ENCODE measurements around the gene PTX4.
A peak's percentile ranks its signal among the peaks of the same experiment; 100 is the strongest.

Gene PTX4

DNA sequence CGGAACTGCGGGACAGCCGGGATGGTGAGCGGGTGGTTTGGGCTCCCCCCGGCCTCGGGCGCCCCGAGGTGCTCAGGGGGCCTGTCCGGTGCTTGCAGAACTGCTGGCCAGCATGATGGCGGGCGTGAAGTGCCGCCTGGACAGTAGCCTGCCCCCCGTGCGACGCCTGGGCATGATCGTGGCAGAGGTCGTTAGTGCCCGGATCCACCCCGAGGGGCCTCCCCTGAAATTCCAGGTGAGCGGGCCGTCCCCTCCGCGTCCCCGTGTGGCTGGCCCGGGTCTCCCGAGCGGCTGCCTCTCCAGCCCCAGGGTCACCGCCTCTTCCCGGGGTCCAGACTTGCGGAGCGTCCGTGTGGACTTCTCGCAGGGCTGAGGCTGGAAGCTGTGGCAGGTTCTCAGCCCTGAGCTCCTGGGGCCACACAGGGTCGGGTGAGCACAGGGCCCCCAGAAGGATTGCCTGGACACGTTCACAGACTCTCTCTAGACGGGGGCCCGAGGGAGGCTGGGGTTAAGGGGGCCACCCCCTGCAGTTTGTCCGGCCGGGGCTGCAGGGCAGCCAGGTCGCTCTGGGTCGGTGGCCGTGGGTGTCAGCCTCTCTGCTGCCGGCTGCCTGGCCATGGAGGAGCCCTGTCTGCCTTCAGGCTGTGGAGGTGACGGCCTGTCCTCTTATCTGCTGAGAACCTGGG, 11.9 kb upstream of the PTX4 start:
- DNase-seq (ENCODE audit: low read depth) = no peak

DNA sequence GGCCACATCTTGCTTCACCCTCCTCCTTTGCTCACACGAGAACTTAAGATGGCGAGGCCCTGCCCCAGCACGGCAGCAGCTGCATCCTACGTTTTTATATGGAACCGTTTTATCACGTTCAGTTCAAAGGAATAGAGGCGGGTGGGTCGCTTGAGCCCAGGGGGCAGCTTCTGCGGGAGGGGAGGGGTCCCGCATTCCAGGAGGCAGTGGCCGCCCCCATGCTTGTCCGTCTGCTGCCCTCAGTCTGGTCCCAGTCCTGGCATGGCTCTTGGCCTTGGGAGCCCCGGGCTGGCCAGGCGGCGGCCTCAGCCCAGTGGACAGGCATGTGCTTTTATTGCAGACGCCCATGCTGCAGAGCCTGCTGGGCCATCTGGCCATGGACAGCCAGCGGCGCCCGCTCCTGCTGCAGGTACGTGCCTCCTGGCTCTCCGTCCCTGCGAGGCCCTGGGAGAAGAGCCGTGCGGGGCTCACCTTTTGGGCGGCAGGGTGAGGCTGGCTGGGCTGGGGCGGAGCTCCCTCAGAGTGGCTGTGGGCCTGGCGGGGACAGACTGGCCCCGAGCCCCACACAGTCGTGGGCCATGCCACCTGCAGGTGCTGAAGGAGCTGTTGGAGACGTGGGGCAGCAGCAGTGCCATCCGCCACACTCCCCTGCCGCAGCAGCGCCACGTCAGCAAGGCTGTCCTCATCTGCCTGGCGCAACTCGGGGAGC, 11.2 kb upstream of the PTX4 start:
- no peak for DNase-seq (ENCODE audit: low read depth)

DNA sequence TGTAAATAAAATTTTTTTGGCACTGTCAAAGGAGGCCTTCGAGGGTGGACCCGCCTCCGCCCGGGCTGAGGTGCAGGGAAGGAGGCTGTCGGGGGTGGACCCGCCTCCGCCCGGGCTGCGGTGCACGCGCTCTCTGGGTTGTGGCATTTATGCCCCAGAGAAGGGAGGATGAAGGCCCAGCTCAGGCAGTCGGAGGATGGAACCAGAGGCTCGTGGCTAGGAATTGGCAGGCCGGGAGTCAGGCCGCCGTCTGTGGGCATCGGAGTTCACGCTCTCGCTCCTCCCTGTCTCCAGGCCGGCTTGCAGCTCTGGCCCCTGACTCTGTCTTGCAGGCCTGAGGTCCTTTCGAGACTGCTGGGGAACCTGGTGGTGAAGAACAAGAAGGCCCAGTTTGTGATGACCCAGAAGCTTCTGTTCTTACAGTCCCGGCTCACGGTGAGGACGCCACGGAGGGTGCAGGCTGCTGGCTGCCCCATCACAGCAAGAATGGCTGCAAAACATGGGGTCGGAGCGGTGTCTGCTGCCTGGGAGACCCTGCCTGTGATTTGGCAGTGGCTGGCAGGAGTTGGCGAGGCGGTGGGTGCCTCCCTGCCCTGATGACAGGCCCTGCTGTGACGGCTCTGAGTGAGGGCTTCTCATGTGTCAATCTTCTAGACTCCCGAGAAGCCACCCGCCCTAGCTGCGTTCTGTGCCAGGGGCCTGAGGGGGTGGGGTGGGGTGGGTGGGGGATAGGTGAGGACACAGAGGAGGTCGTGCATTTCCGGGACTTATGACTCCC, 10.3 kb upstream of the PTX4 start:
- DNase-seq (ENCODE audit: low read depth) = no peak

DNA sequence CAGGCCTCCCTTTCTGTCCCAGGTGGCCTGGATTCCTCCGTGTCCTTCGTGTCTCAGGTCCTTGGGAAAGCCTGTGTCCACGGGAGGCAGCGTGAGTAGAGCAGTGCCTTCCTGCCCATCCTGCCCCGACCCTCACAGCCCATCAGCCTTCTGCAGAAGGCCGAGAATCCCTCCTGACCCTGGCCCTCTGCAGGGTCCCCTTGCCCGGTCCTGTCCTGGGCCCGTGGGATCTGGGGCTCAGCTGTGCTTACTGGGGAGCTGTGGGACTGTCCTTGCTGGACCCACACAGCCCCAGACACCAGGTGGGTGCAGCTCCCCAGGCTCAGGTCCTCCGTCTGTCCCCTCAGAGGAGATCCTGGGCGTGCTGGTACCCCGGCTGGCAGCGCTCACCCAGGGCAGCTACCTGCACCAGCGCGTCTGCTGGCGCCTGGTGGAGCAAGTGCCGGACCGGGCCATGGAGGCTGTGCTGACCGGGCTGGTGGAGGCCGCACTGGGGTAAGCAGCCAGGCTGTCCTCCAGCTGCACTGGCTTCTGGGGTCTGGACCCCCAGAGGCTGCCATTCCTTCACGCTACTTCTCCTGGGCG, 8.4 kb upstream of the PTX4 start:
- no peak for DNase-seq (ENCODE audit: low read depth)

DNA sequence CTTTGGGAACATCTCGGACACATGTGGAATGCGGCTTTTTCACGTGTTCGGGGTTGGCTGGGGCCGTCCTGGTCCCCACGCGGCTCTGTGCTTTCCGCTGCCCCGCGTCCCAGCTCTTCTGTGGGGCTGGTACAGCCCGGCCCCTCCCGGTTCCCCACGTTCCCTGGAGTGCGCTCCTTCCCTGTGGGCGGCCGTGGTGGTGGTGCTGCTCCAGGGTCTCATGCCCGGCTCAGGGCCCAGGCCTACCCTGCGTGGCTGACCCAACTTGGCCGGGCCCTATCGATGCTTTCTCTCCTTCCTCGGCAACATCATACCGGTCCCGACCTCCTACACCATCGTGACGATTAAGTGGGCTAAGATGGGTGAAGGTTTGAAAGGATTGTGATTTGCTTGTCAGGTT, 7.7 kb upstream of the PTX4 start:
- no peak for DNase-seq (ENCODE audit: low read depth)

DNA sequence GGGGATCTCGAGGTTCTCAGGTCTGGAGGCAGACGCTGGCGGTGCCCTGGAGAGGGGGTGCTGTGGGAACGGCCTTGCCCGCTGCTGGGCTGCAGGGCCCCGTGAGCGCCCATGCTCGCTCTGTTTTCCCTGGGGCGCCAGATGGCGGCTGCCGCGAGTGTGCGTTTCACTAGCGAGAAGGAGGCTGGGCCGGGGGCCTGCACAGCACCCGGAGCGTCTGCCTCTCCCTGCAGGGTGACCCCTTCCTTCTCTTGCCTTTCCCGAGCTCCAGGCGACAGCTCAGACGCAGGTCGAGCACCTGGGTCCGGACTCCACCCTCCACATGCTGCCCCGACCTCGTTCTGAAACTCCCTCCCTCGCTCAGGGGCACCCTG, 7.1 kb upstream of the PTX4 start:
- DNase-seq (ENCODE audit: low read depth) = no peak

DNA sequence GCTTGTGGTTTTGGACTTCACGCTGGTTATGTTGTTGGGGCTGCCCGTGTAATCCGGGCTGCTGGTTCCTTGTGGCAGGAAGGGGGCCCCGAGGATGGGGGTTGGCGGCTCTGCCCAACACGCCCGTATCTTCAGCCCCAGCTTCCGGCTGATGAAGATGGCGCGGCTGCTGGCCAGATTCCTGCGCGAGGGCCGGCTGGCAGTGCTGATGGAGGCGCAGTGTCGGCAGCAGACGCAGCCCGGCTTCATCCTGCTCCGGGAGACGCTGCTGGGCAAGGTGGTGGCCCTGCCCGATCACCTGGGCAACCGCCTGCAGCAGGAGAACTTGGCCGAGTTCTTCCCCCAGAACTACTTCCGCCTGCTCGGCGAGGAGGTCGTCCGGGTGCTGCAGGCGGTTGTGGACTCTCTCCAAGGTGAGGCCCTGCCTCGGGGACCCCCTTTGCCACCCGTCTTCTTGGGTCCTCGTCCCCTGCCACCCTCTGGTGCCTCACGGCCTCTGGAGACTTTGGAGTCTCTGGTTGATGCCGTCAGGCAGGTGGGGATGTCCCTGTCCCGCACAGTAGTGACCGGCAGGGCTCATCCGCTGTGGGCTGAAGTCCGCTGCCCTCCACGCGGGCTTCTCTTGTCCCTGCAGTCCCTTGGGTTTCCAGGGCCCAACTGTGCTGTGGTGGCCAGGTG, 6.6 kb upstream of the PTX4 start:
- no peak for DNase-seq (ENCODE audit: low read depth)

DNA sequence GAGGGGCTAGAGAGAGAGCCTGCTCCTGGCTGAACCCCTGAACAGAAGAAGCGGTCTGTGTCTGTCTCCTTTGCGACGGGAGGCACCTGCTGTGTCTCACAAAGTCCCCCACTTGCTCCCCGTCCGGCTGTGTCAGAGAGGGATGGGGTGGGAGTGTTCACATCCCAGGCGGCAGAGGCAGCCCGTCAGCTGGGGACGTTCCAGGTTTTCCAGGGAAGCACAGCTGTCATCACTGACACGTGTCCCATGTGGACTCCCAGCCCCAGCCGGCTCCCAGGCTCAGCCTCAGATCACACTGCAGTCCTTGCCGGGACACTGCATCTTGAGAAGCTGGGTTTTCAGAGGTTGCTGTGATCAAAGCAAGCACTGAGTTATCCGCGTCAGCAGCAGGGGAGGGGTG, 6.0 kb upstream of the PTX4 start:
- DNase-seq (ENCODE audit: low read depth) = no peak

DNA sequence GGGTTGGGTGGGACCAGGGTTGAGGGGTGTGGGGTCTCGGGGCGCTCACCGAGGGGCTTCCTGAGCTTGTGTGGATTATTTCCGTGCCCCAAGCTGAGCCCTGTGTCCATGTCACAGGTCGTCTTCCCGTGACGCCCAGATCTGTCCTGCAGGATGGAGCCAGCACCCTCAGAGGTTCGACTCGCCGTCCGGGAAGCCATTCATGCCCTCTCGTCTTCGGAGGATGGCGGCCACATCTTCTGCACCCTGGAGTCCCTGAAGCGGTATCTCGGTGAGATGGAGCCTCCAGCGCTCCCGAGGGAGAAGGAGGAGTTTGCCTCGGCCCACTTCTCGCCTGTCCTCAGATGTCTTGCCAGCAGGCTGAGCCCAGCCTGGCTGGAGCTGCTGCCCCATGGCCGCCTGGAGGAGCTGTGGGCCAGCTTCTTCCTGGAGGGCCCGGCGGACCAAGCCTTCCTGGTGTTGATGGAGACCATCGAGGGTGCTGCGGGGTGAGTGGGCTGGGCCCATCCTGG, 5.4 kb upstream of the PTX4 start:
- no peak for DNase-seq (ENCODE audit: low read depth)

DNA sequence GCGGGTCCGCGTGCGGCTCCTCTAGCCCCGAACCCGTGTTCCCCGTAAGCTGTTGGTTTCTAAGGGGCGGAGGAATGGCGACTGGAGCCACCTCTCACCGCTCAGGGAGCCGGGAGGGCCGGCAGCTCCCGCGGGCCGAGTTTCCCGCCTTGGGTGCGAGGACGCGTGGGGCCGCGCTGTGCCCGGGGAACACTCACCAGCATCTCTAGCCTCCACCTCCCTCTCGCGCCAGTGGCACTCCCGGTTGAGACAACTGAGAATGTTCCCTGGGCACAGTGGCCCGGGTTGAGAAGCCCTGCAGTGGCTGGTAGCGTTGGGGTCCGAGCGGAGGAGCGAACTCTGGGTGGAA, 5.0 kb upstream of the PTX4 start:
- DNase-seq (ENCODE audit: low read depth) = no peak

DNA sequence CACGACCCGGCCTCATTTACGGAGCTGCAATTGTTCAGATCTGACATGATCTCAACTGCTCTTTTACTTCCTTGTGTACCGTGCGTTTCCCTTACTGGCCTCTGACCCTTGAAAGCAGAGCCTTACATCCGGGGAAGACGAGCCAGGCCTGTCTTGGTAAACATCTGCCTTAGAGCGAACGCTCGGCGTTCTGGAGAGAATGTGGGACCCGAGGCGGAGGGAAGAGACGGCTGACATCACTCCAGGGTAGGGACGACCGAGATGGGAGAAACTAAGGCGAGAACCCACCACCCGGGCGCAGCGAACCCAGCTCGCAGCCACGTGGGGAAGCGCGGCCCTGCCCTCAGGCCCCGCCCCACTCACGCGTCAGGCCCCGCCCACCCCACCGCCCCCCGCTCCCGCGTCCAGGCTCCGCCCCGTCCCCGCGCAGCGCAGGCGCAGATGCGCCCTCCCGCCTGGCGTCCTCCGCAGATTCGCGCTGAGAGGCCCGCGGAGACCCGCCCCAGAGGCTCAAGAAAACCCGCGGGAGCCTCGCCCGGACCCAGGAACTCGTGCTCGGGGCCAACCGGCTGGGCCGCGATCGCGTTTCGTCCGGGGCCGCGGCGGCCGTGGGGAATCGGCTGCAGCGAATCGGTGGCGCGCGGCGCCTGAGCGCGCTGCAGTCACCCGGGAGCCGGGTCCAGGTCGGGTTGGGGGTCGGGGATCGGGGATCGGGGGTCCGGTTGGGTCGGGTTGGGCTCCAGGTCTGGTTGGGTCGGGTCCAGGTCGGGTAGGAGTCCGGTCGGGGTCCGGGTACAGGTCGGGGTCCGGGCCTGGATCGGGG, 4.4 kb upstream of the PTX4 start, which contains the start of gene TELO2:
Gene TELO2 (plus strand): TSS at position 438 of the 823 bp plus-strand sequence. CDS start 922 bp downstream, outside the sequence.
- peak; percentile 80 for DNase-seq (ENCODE audit: low read depth)

DNA sequence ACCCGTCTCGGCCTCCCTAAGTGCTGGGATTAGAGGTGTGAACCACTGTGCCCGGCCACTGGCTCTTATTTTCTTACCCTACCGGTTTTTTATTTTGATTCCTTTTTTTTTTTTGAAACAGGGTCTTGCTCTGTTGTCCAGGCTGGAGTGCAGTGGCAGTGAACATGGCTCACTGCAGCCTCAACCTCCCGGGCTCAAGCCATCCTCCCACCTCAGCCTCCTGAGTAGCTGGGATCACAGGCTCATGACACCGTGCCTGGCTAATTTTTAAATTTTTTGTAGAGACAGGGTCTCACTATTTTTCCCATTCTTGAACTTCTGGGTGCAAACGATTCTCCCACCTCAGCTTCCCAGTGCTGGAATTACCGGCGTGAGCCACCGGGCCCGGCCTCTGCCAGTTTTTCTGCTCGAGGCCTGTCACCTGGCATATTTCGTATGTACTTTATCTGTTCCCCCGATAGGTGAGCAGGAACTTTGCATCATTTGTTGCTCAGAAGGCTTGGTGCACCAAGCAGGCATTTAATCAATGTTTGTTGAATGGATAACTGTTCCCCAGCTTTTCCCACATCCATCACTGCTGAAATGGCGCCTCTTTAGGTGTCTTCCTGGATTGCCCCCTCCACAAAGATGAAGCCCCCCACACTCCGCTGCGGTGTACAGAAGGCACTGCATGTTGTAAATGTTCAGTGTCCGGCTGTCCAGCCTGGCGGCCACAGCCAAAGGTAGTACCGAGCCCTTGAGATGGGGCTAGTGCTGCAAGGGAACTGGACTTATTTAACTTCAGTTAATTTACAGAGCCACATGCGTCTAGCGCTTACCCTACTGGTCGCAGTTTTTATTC, 3.6 kb upstream of the PTX4 start:
- no peak for DNase-seq (ENCODE audit: low read depth)

DNA sequence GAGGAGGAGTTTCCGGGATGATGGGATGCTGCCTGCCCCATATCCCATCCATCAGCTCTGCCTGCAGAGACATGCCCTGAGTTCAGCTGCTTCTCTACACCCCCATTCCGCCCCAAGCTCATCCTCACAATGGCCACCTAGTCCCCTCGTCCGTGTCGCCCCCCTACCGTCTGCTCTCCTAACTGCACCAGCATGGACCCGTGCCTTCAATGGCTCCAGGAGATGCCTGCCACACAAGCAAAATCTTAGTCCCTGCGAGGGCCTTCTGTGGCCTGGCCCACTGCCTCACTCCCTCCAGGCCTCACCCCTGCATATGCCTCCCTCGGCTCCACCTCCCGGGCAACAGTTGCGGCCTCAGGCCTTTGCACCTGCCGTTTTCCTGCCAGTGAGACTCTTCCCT, 2.6 kb upstream of the PTX4 start:
- no peak for DNase-seq (ENCODE audit: low read depth)

DNA sequence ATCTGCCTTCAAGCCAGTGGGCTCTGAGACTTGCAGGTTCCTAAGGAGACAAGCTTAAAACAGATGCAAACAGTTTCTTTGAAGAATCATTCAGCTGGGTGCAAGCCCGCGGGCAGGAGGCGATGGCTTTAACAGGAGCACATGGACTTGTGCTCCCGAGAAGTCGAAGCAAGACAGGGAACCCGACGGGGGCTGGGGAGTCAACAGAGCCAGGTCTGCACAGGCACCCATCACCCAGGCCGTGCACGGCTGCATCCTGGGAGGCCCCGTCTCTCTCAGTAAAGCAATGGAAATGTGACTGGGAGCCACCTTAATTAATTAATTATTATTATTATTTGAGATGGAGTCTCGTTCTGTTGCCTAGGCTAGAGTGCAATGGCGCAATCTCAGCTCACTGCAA, 333 bp upstream of the PTX4 start:
- no peak for DNase-seq (ENCODE audit: low read depth)

DNA sequence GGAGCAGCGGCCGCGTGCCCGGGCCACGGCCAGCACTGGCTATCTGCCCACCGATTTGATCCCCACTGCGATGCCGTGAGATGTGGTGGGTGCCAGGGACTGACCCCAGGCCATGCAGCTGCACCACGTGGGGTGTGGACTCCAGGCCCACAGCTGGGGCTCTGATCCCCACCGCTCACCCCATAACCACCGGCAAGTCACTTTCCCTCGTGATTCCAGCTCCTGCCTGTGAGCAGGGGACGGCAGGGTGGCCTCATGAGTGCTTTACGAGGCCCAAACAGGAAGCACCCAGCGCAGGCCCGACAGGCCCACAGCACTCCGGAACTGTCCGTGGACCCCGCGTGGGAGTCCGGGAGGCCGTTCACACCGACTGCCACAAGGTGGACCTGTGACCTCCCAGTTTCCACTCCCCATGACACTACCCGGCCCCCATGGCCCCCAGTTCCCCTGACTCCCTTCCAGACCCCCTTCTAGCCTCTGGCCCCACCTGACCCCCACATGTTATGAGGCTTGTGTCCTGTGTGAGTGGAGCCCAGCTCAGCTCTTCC, 616 bp downstream of the PTX4 start:
- no peak for DNase-seq (ENCODE audit: low read depth)

DNA sequence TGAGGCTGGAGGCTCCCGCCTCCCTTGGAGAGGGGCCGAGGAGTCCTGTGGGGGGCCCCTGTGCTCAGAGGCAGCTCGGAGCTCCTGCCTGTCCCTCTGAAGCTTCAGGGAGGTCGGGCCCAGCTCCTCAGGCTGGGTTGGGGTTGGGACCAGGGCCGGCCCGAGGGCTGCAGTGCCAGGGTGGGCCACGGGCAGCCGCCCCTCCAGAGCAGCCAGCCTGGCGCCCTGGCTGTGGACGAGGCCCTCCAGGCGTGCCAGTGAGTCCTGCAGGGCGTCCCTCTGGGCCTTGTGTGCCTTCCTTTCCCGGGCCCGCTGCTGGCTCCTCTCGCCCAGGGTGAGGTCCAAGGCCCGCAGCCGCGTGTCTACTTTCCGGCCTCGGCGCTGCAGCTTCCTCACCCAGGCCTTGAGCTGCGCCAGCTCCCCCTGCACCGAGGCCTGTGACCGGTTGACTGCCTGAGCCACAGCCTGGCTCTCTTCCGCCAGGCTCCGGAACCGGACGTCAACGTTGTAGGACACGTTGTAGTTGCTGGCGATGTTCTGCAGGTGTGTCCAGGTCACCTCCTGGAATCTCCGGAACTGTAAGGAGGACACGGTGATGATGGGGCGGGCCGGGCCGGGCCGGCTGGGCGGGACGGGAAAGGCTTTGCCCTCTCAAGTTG, 1.2 kb downstream of the PTX4 start:
- DNase-seq (ENCODE audit: low read depth) = no peak

DNA sequence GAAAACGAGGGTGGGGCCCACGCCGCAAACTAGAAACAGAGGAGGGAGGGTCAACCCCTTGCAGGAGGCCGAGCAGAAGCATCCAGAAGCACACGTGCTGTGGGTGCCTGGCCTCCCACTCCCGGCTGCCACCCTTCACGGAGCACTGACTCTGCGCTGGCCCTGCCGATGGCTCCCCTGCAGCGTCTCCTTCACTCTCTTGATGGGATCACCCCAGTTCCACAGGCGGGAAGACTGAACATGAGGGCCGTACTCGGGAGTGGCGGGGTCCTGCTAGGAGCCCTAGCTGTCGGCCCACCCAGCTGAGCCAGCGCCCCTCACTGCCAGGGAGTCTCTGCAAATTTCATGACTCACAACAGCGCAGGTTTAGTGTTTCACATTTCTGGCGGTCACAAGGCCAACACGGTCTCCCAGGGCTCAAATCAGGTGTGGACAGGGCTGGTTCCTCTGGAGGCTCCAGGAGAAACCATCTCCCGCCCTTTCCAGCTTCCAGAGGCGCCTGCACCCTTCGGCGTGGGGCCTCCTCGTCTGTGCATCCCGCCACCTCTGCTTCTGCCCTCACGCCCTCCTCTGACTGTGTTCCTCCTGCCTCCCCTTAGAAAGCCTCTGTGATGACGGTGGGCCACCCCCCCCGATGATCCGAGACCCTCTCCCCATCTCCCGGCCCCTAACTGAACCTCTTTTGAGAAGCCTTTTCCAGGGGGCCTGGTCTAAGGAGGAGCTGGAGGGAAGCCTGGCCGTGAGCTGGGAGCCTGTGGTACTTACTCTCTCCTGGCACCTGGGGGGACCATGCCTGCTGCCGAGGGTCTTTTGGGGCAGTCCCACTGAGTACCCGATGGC, 2.0 kb downstream of the PTX4 start:
- DNase-seq (ENCODE audit: low read depth) = no peak

DNA sequence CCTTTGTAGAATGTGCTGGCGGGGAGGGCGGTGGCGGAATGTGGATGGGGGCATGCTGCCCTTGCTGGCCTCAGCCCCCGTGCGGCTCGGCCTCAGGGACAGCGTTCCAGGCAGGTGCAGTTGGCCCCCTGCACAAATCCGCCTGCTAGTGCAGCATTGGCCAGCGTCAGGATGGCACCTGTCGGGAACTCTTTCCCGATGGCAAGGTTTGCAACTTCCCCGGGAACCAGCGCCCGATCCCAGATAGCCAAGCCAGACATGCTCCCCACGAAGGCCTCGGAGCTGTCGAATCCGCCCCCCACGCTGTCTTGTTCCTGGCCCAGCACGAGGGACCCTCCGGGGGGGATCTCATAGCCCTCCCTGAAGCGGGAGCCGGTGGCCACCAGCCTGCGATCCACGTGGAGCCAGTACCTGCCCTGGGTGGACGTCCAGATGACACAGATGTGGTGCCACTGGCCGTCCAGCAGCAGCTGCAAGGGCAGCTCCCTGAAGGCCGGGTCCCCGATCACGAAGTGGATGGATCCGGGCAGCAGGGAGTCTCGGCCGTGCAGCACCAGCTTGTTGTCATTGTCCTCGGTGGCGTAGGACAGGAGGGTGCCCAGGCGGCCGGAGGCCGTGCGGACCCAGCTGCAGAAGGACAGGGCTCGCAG, 2.8 kb downstream of the PTX4 start:
- no peak for DNase-seq (ENCODE audit: low read depth)
